ENCODE measurements around the gene CDC42BPB. TPM values are rescaled to one million over a fixed set of nuclear protein-coding genes. Genes with fewer than 3 reads are reported as not detected.
"Not testable (repeated sequence)": the region's sequence is repeated elsewhere in the genome, so short reads cannot be mapped to it uniquely, and the experiment has no call there.

Gene CDC42BPB
- total and polyA plus RNA-seq, 11 donors = 31.1 to 124 (median 68.9) TPM

GRCh38 chr14:103050935-103051334 lies 6.4 kb downstream of the CDC42BPB start:
- H3K4me1 ChIP-seq = peaks cover 0 to 72% (median 44%) of the 10 kb centered on the region in 12 donors
- H3K36me3 ChIP-seq = peaks cover 0 to 9% (median 0%) of the 10 kb centered on the region in 9 donors
- no peak overlapping the region for H3K4me3 ChIP-seq
- TF ChIP-seq POLR2A (IDR thresholded peaks at IDR 0.05) (no peak), CTCF (IDR thresholded peaks at IDR 0.05) (no peak)
- ATAC-seq (no peak), DNase-seq (no peak)
- H3K27me3 ChIP-seq = no peaks in the 10 kb centered on the region
- WGBS, 4 donors = 72 to 75% (median 74%) methylated on average over 5 of the region's 5 CpGs
- H3K9me3 ChIP-seq = no peaks in the 10 kb centered on the region
- intact Hi-C loops (cut with DNase I) = loop anchor here in 2 of 10 donors (5.0 to 10.0 kb wide), 2 partner anchors 39 to 46 kb away; no protein-coding TSS in a partner anchor
- H3K27ac ChIP-seq = no peak overlapping the region

GRCh38 chr14:103047453-103047852 lies 9.9 kb downstream of the CDC42BPB start:
- DNase-seq; ATAC-seq; H3K9me3 ChIP-seq; H3K27me3 ChIP-seq; intact Hi-C loops (cut with DNase I); H3K27ac ChIP-seq; H3K4me3 ChIP-seq: not testable (repeated sequence)
- H3K4me1 ChIP-seq = peaks cover 0 to 63% (median 40%) of the 10 kb centered on the region in 12 donors
- peaks cover 0 to 11% (median 6%) of the 10 kb centered on the region in 9 donors for H3K36me3 ChIP-seq
- WGBS, 4 donors = 86 to 97% (median 96%) methylated on average over 8 of the region's 8 CpGs

- WGBS, 4 donors = 30 to 32% (median 31%) methylated on average over 15 of the region's 15 CpGs
- Histone ChIP-seq H3K4me1 (peaks cover 0 to 48% (median 30%) of the 10 kb centered on the region in 12 donors), H3K27me3 (no peaks in the 10 kb centered on the region), H3K9me3 (peaks cover 0 to 7% (median 0%) of the 10 kb centered on the region in 12 donors), H3K4me3 (no peak overlapping the region), H3K27ac (no peak overlapping the region), H3K36me3 (peaks cover 0 to 23% (median 14%) of the 10 kb centered on the region in 9 donors)
- intact Hi-C loops (cut with DNase I) = no loop called here
- no peak for TF ChIP-seq CTCF (IDR thresholded peaks at IDR 0.05)
- TF ChIP-seq POLR2A (IDR thresholded peaks at IDR 0.05) = no peak
- ATAC-seq = peak in 3 of 4 donors; percentile 16 to 41 (median 25)
- DNase-seq = no peak
These were observed 11.9 kb downstream of the CDC42BPB start for GRCh38 chr14:103045371-103045869.

GRCh38 chr14:103043257-103044015 lies 13.9 kb downstream of the CDC42BPB start:
- TF ChIP-seq CTCF (IDR thresholded peaks at IDR 0.05) (no peak), POLR2A (IDR thresholded peaks at IDR 0.05) (no peak)
- intact Hi-C loops (cut with DNase I) = no loop called here
- no peak overlapping the region for H3K4me3 ChIP-seq
- H3K27ac ChIP-seq = no peak overlapping the region
- DNase-seq (no peak), ATAC-seq (no peak)
- WGBS, 4 donors = 94 to 96% (median 95%) methylated on average over 8 of the region's 8 CpGs
- H3K27me3 ChIP-seq = no peaks in the 10 kb centered on the region
- peaks cover 0 to 36% (median 22%) of the 10 kb centered on the region in 12 donors for H3K4me1 ChIP-seq
- peaks cover 0 to 23% (median 14%) of the 10 kb centered on the region in 9 donors for H3K36me3 ChIP-seq
- peaks cover 0 to 7% (median 0%) of the 10 kb centered on the region in 12 donors for H3K9me3 ChIP-seq
